Neuronal stem cell (in vitro differentiated cells): ENCODE data around the gene SST.

ENCODE experiments used
- DNase-seq: peaks from one replicate; pipeline ENCODE4 v3.0.0-alpha.2; 2013; ENCODE audit warnings: low spot score
- H2AFZ ChIP-seq: one replicate; pipeline ENCODE4 v1.6.1; 2013; ENCODE audit warnings: mild to moderate bottlenecking, low read length, inconsistent platforms
- H2AK5ac ChIP-seq: 2 replicates; pipeline ENCODE4 v1.6.1; 2013; ENCODE audit warnings: low read depth, mild to moderate bottlenecking, inconsistent platforms, low read length, moderate library complexity, mixed read lengths
- H2BK120ac ChIP-seq: 2 replicates; pipeline ENCODE4 v1.6.1; 2013; ENCODE audit warnings: low read depth, mild to moderate bottlenecking, inconsistent platforms, low read length, moderate library complexity, mixed read lengths
- H2BK12ac ChIP-seq: one replicate; pipeline ENCODE4 v1.6.1; 2013; ENCODE audit warnings: low read length, inconsistent platforms
- H2BK15ac ChIP-seq: 2 replicates; pipeline ENCODE4 v1.6.1; 2013; ENCODE audit warnings: mild to moderate bottlenecking, low read length, inconsistent platforms, mixed read lengths
- H2BK5ac ChIP-seq: one replicate; pipeline ENCODE4 v1.6.1; 2013; ENCODE audit warnings: inconsistent platforms, mild to moderate bottlenecking, low read length, moderate library complexity
- H3K14ac ChIP-seq: one replicate; pipeline ENCODE4 v1.6.1; 2013; ENCODE audit warnings: low read length, inconsistent platforms
- H3K18ac ChIP-seq: 2 replicates; pipeline ENCODE4 v1.6.1; 2013; ENCODE audit warnings: low read length, inconsistent platforms
- H3K23ac ChIP-seq: 2 replicates; pipeline ENCODE4 v1.6.1; 2013; ENCODE audit warnings: low read depth, mild to moderate bottlenecking, mixed read lengths, low read length, inconsistent platforms; ENCODE audit not compliant: poor library complexity
- H3K27ac ChIP-seq: replicated peaks from 3 replicates; pipeline ENCODE4 v1.5.1; 2013; ENCODE audit warnings: low read length, inconsistent platforms
- H3K27me3 ChIP-seq, 3 experiments: 2 replicates each; pipeline ENCODE4 v1.6.1; 2013; ENCODE audit warnings: low read length in 3 of 3, mild to moderate bottlenecking in 2 of 3, inconsistent platforms in 1 of 3, low read depth in 1 of 3, mixed read lengths in 1 of 3, moderate library complexity in 1 of 3; ENCODE audit not compliant: control insufficient read depth in 3 of 3, insufficient read depth in 3 of 3
- H3K36me3 ChIP-seq, 2 donors: replicated peaks in 1 of 2; 2 replicates each; pipeline ENCODE4 v1.6.1; 2013; ENCODE audit warnings: low read length in 2 of 2; ENCODE audit not compliant: control insufficient read depth in 2 of 2, insufficient read depth in 2 of 2
- H3K4ac ChIP-seq: 2 replicates; pipeline ENCODE4 v1.6.1; 2013; ENCODE audit warnings: inconsistent platforms, mild to moderate bottlenecking, low read length, moderate library complexity
- H3K4me1 ChIP-seq, 2 donors: 1 replicate in 1 of 2; 2 replicates in 1 of 2; pipeline ENCODE4 v1.6.1; 2013; ENCODE audit warnings: low read length in 2 of 2, low read depth in 1 of 2; ENCODE audit not compliant: control insufficient read depth in 2 of 2, insufficient read depth in 1 of 2
- H3K4me2 ChIP-seq: one replicate; pipeline ENCODE4 v1.6.1; 2013; ENCODE audit warnings: mild to moderate bottlenecking, low read length, inconsistent platforms; ENCODE audit not compliant: insufficient read depth, poor library complexity, severe bottlenecking
- H3K4me3 ChIP-seq, 2 donors: 2 replicates each; pipeline ENCODE4 v1.5.1; 2013; ENCODE audit warnings: low read length in 2 of 2, mild to moderate bottlenecking in 2 of 2, inconsistent platforms in 1 of 2, moderate library complexity in 1 of 2
- H3K79me1 ChIP-seq: one replicate; pipeline ENCODE4 v1.6.1; 2013; ENCODE audit warnings: low read depth, mild to moderate bottlenecking, inconsistent platforms, low read length, moderate library complexity
- H3K9ac ChIP-seq: one replicate; pipeline ENCODE4 v1.6.1; 2013; ENCODE audit warnings: mild to moderate bottlenecking, low read depth, low read length, inconsistent platforms; ENCODE audit not compliant: poor library complexity
- H3K9me3 ChIP-seq, 2 donors: replicated peaks in 1 of 2; 2 replicates each; pipeline versions ENCODE3 to v1.6.1; 2013; ENCODE audit warnings: low read length in 2 of 2, mild to moderate bottlenecking in 2 of 2, inconsistent platforms in 1 of 2, low read depth in 1 of 2, mixed read lengths in 1 of 2, moderate library complexity in 1 of 2; ENCODE audit not compliant: control insufficient read depth in 2 of 2, insufficient read depth in 1 of 2
- H4K8ac ChIP-seq: one replicate; pipeline ENCODE4 v1.6.1; 2013; ENCODE audit warnings: low read depth, mild to moderate bottlenecking, inconsistent platforms, low read length, moderate library complexity
- H4K91ac ChIP-seq: one replicate; pipeline ENCODE4 v1.6.1; 2013; ENCODE audit warnings: low read length, low read depth, mild to moderate bottlenecking, inconsistent platforms; ENCODE audit not compliant: poor library complexity
- WGBS, 2 donors: extraction: QIAGEN DNeasy Blood & Tissue Kit; methylation state at CpG; one replicate each; pipeline ENCODE4 v1.1.7; 2013; ENCODE audit warnings: missing lambda C conversion rate in 2 of 2, mixed read lengths in 1 of 2; ENCODE audit not compliant: insufficient read length in 2 of 2, insufficient replicate concordance in 1 of 2; ENCODE audit errors: extremely low coverage in 2 of 2; 5-methylcytosine and 5-hydroxymethylcytosine counted together

Gene SST

DNA sequence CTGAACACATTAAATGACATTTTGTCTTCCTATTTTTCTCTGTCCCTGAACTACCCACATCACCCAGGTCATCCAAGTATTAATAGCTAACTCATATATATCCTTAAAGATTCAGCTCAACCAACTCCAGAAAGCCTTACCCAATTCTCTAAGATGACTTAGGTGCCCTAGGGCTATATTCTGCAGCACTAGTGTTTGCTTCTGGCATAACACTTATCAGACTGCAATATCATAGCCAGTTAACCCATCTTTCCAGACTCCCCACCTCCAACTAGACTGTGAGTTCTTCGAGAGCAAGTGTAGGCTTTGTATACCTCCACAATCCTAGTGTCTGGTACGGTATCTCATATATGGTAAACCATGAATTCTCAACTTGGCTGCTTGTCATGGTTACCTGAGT, 50.7 kb downstream of the SST start:
- Histone ChIP-seq H2BK120ac (no peak overlapping the region), H3K9me3 (no peaks in the 10 kb centered on the region), H3K4me3 (no peak overlapping the region), H2BK15ac (no peak overlapping the region), H3K9ac (no peak overlapping the region), H3K4me1 (no peaks in the 10 kb centered on the region), H3K4me2 (no peak overlapping the region), H3K18ac (no peak overlapping the region), H2AK5ac (no peak overlapping the region), H3K79me1 (no peaks in the 10 kb centered on the region), H2AFZ (no peak overlapping the region), H3K27ac (no peak overlapping the region), H3K4ac (no peak overlapping the region), H4K8ac (no peak overlapping the region), H4K91ac (no peak overlapping the region), H3K14ac (no peak overlapping the region), H3K27me3 (no peaks in the 10 kb centered on the region), H2BK12ac (no peak overlapping the region), H3K36me3 (no peaks in the 10 kb centered on the region), H3K23ac (no peak overlapping the region), H2BK5ac (no peak overlapping the region)
- no CpG with 5 or more reads among the region's 2 CpGs for WGBS, 2 donors
- DNase-seq = no peak
